Endothelial cell of umbilical vein (primary cell): ENCODE results near the gene SLC17A2. TPM values are rescaled to one million over a fixed set of nuclear protein-coding genes. Genes with fewer than 3 reads are reported as not detected.

Source experiments
- BruUV-seq: library from RNA; stranded (reverse); fragments of 400-500 nt; replicated peaks from 2 replicates; lab custom pipeline; 2021; lab: Mats Ljungman, UMichigan
- CTCF ChIA-PET: fragments of 300-600, 350-600 bp; sonication (Branson Sonifier 250); formaldehyde crosslinking; loops from one replicate; lab custom pipeline; 2021; ENCODE audit warnings: antibody characterized with exemption, inconsistent platforms; lab: Charles Lee
- POLR2A ChIA-PET: fragments of 300-600, 350-600 bp; sonication (Branson Sonifier 250); formaldehyde crosslinking; loops from one replicate; lab custom pipeline; 2021; ENCODE audit warnings: antibody characterized with exemption, inconsistent platforms; lab: Charles Lee
- DNase-seq: peaks from one replicate; pipeline ENCODE4 v3.0.0-alpha.2; 2011; ENCODE audit warnings: low read depth, low spot score
- FAIRE-seq: peaks from 2 replicates; lab custom pipeline; 2011; peaks lifted over from hg19 to GRCh38; lab: Jason Lieb, UNC
- H2AFZ ChIP-seq: 2 replicates; pipeline ENCODE4 v1.6.0; 2012; ENCODE audit warnings: low read depth, low read length, control low read depth, inconsistent platforms
- H3K27ac ChIP-seq: 2 replicates; pipeline ENCODE4 v1.5.1; 2011; ENCODE audit warnings: low read depth, mild to moderate bottlenecking, control low read depth, low read length, moderate library complexity; ENCODE audit not compliant: insufficient read depth
- H3K27me3 ChIP-seq, 2 experiments: 2 replicates each; pipeline versions ENCODE4 v1.6.0 to v1.6.1; 2011; ENCODE audit warnings: low read length in 2 of 2, mixed read lengths in 1 of 2; ENCODE audit not compliant: control insufficient read depth in 2 of 2, insufficient read depth in 2 of 2
- H3K36me3 ChIP-seq, 2 experiments: 2 replicates in 1 of 2; 3 replicates in 1 of 2; pipeline ENCODE4 v1.5.1; 2011; ENCODE audit warnings: low read length in 2 of 2, mild to moderate bottlenecking in 1 of 2, moderate library complexity in 1 of 2; ENCODE audit not compliant: control insufficient read depth in 2 of 2, insufficient read depth in 2 of 2; ENCODE audit errors: extremely low read depth in 1 of 2
- H3K4me1 ChIP-seq: 3 replicates; pipeline ENCODE4 v1.5.1; 2011; ENCODE audit warnings: mild to moderate bottlenecking, low read length; ENCODE audit not compliant: control insufficient read depth, insufficient read depth; ENCODE audit errors: extremely low read depth
- H3K4me2 ChIP-seq: 2 replicates; pipeline ENCODE4 v1.6.1; 2011; ENCODE audit warnings: low read length, control low read depth, mixed read lengths; ENCODE audit not compliant: insufficient read depth
- H3K4me3 ChIP-seq, 3 experiments: fragments of 200-600 bp in 1 of 3; sonication (generic), shearing (Covaris generic) in 1 of 3; replicated peaks in 1 of 3; 2 replicates each; pipeline ENCODE4 v1.5.1; 2011 to 2016; ENCODE audit warnings: control low read depth in 3 of 3, low read length in 3 of 3, mild to moderate bottlenecking in 2 of 3, inconsistent platforms in 1 of 3, low read depth in 1 of 3, moderate library complexity in 1 of 3; ENCODE audit not compliant: insufficient read depth in 1 of 3
- H3K79me2 ChIP-seq: 2 replicates; pipeline ENCODE4 v1.6.0; 2012; ENCODE audit warnings: low read length, inconsistent platforms; ENCODE audit not compliant: control insufficient read depth, insufficient read depth
- H3K9ac ChIP-seq: replicated peaks from 2 replicates; pipeline ENCODE3; 2011; ENCODE audit warnings: low read length, control low read depth; ENCODE audit not compliant: insufficient read depth; ENCODE audit errors: extremely low read depth
- H3K9me1 ChIP-seq: replicated peaks from 3 replicates; pipeline ENCODE4 v1.6.0; 2011; ENCODE audit warnings: mild to moderate bottlenecking, low read length; ENCODE audit not compliant: control insufficient read depth, insufficient read depth; ENCODE audit errors: extremely low read depth
- H3K9me3 ChIP-seq: replicated peaks from 2 replicates; pipeline ENCODE4 v1.5.1; 2012; ENCODE audit warnings: low read length, inconsistent platforms; ENCODE audit not compliant: control insufficient read depth, insufficient read depth
- H4K20me1 ChIP-seq: replicated peaks from 2 replicates; pipeline ENCODE3; 2011; ENCODE audit warnings: mild to moderate bottlenecking, low read length; ENCODE audit not compliant: control insufficient read depth, insufficient read depth; ENCODE audit errors: extremely low read depth
- CTCF ChIP-seq, 2 donors: IDR thresholded peaks; 1 replicate in 1 of 2; 2 replicates in 1 of 2; pipeline ENCODE4 v1.5.1; 2011; ENCODE audit warnings: low read length in 2 of 2, mild to moderate bottlenecking in 2 of 2, moderate library complexity in 2 of 2, control low read depth in 1 of 2, inconsistent platforms in 1 of 2, low read depth in 1 of 2; ENCODE audit not compliant: insufficient read depth in 1 of 2; ENCODE audit errors: extremely low read depth in 1 of 2
- EZH2 ChIP-seq: IDR thresholded peaks from 2 replicates; pipeline ENCODE4 v1.6.1; 2012; ENCODE audit warnings: borderline replicate concordance, low read depth, mild to moderate bottlenecking, moderate library complexity, low read length, inconsistent platforms; ENCODE audit not compliant: severe bottlenecking
- FOS ChIP-seq: IDR thresholded peaks from 2 replicates; pipeline ENCODE4 v1.6.1; 2011; ENCODE audit warnings: mild to moderate bottlenecking, low read length, moderate library complexity, borderline replicate concordance; ENCODE audit not compliant: insufficient read depth
- JUN ChIP-seq: IDR thresholded peaks from 2 replicates; pipeline ENCODE4 v1.6.1; 2011; ENCODE audit warnings: borderline replicate concordance, low read depth; ENCODE audit not compliant: insufficient read length, insufficient read depth
- MYC ChIP-seq: IDR thresholded peaks from one replicate; pipeline ENCODE4 v1.6.1; 2011; ENCODE audit warnings: mild to moderate bottlenecking, low read depth, low read length
- POLR2A ChIP-seq: IDR thresholded peaks from 2 replicates; pipeline ENCODE4 v1.6.1; 2012; ENCODE audit warnings: low read depth, mild to moderate bottlenecking, control low read depth, low read length
- POLR2AphosphoS5 ChIP-seq: IDR thresholded peaks from 2 replicates; pipeline ENCODE4 v1.6.1; 2012; ENCODE audit warnings: low read depth, mild to moderate bottlenecking, control low read depth, low read length, moderate library complexity; ENCODE audit not compliant: insufficient read depth
- dilution Hi-C: fragments of 300-500 bp; cut with MboI; formaldehyde crosslinking; loops from one replicate; pipeline ENCODE4 v1.15.0; 2019; ENCODE audit warnings: low sequenced_read_pairs; ENCODE audit not compliant: extremely low pct_ligation_motif_present
- intact Hi-C: fragments of 100-400 bp; cut with micrococcal nuclease; formaldehyde crosslinking; loops from one replicate; pipeline ENCODE4 v1.10.0; 2022
- polyA plus RNA-seq, 4 experiments: library from polyadenylated mRNA; depleted of rRNA in 3 of 4; stranded (reverse) in 3 of 4; unstranded in 1 of 4; fragments of >200 nt; gene quantifications; 2 replicates each; pipeline versions ENCODE4 v1.2.1 to v1.2.3, GENCODE V29; 2011 to 2012; ENCODE audit warnings: missing spikeins in 1 of 4
- total RNA-seq: library from RNA; stranded (reverse); gene quantifications from 2 replicates; pipeline ENCODE4 v1.2.3, GENCODE V29; 2021
- TF ChIP-seq, protein P1 (sequence below): IDR thresholded peaks from 2 replicates; pipeline ENCODE4 v1.6.1; 2011; ENCODE audit not compliant: insufficient read depth, insufficient read length

The SLC17A2 gene
- total and polyA plus RNA-seq, 2 donors (not counting 3 experiments of a cell fraction or from before 2014, with no cell fraction given): not detected

DNA sequence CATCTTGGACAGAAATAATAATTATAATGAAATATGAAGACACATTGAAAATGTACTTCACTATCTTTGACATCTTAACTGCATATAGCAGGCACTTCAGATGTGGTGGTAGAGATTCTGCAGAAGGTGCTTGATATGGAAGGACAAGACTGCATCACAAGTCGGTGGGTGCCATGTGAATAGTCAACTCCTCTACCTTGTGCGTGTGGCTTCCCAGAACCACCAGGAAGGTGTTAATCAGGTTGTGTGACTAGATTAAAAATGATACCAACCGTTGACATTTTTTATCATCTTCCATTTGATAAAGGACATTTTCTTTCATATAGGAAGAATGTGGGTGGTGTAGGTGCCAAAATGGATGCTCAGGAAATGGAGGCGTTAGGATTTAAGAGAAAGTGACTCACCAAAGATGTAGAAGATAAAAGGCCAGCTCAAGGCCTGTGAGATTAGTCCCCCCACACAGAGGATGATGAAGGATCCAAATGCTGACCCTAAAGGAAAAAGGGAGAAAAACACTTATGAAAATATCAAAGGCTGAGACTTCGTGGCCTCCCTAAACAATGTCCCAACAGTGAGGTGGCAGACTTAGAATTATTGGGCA, 12.3 kb downstream of the SLC17A2 start:
- Histone ChIP-seq H3K4me2 (no peak overlapping the region), H3K36me3 (no peaks in the 10 kb centered on the region), H3K9me1 (no peaks in the 10 kb centered on the region), H3K4me3 (no peak overlapping the region), H3K9ac (no peak overlapping the region), H3K4me1 (no peaks in the 10 kb centered on the region), H3K27ac (no peak overlapping the region), H3K27me3 (peaks cover 0 to 2% of the 10 kb centered on the region in 2 experiments), H4K20me1 (no peaks in the 10 kb centered on the region), H3K9me3 (no peaks in the 10 kb centered on the region), H3K79me2 (no peaks in the 10 kb centered on the region), H2AFZ (no peak overlapping the region)
- POLR2A ChIA-PET: no interaction called here
- TF ChIP-seq JUN: no peak
- no peak for TF ChIP-seq MYC
- no peak for TF ChIP-seq POLR2A
- no peak for TF ChIP-seq POLR2AphosphoS5
- TF ChIP-seq EZH2: no peak
- TF ChIP-seq, protein P1, sequence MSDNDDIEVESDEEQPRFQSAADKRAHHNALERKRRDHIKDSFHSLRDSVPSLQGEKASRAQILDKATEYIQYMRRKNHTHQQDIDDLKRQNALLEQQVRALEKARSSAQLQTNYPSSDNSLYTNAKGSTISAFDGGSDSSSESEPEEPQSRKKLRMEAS: no peak
- TF ChIP-seq FOS: no peak
- TF ChIP-seq CTCF (IDR thresholded peaks at IDR 0.05; ENCODE audit: extremely low read depth in 1 of 2, insufficient read depth in 1 of 2, low read depth in 1 of 2, low read length in 2 of 2): no peak
- FAIRE-seq (no peak), DNase-seq (no peak)
- dilution Hi-C loops: no loop called here
- no TSS peak for BruUV-seq
- CTCF ChIA-PET: no interaction called here
- intact Hi-C loops: no loop called here
